GM21515 (cell line): ENCODE data around the gene NPLOC4.
"Not testable (repeated sequence)": the region's sequence is repeated elsewhere in the genome, so short reads cannot be mapped to it uniquely, and the experiment has no call there.

ENCODE experiments used
- ATAC-seq: cut with Tn5 transposase; IDR thresholded peaks from one replicate; pipeline ENCODE4 v1.9.1; 2021; ENCODE audit not compliant: unreplicated experiment

NPLOC4 gene

DNA sequence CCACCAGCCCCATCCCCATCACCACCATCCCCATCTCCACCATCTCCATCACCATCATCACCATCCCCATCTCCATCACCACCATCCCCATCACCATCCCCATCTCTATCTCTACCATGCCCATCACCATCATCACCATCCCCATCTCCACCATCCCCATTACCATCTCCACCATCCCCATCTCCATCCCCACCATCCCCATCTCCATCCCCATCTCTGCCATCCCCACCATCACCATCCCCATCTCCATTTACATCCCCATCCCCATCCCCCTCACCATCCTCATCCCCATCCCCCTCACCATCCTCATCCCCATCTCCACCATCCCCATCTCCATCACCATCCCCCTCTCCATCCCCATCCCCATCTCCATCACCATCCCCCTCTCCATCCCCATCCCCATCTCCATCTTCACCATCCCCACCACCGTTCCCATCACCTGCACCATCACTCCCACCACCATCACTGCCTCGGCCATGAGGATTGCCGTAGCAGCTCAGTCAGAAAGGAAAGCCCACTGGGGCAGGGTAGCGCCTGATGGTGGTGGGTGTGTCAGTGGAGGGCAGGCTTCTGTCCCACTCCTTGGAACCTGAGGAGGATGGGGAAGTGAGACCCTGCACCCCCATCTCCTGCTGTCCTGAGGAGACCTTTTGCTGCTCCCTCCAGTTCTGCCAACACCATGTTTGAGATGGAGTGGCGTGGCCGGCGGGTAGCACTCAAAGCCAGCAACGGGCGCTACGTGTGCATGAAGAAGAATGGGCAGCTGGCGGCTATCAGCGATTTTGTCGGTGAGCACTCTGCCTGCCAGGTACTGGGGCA is 101.2 kb downstream of the NPLOC4 start:
- no peak for ATAC-seq

DNA sequence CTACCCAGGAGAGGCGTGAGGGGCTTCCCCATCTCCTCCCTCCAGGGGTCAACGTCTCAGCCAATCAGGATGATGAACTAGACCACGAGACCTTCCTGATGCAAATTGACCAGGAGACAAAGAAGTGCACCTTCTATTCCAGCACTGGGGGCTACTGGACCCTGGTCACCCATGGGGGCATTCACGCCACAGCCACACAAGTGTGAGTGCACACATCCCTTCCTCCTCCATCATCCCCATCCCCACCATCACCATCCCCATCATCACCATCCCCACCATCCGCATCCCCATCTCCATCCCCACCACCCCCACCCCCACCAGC is 101.9 kb downstream of the NPLOC4 start:
- no peak for ATAC-seq

DNA sequence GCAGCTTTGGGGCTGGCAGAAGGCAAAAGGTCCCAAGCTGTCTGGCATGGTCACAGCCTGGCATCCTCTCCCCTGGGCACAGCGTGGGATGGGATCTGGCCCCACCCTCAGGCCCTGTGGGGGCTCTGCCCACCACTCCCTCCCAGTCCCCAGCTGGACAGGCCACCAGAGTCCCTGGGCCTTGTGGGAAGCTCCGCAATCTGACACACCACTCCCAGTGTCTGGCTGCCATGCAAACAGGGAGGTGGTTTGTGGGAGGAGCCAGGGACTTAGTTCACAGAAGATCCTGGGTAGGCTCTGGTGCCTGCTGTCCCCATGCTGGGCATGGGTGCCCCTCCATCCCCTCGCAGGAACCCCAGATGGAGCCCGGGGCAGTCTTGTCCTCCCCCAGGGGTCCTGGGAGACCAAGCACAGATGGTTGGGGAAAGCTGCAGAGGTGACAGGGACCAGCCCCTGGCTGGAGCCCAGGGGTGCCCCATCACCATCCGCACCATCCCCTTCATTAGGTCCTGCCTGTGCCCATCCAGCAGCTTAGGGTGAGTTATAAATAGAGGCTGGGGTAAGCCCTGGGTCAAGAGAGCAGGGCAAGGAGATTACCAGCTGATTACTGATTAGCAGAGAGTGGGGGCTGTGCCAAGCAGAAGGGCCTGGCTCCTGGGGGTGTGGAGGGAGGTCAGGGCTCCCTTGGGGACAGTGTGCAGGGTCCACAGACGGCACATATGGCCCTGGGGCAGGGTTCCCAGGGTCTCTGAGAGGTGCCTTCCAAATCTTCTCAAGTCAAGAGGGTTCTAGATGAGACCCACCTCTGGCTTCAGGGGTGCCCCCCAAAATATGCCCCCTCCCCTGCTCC is 102.5 kb downstream of the NPLOC4 start:
- ATAC-seq: no peak

DNA sequence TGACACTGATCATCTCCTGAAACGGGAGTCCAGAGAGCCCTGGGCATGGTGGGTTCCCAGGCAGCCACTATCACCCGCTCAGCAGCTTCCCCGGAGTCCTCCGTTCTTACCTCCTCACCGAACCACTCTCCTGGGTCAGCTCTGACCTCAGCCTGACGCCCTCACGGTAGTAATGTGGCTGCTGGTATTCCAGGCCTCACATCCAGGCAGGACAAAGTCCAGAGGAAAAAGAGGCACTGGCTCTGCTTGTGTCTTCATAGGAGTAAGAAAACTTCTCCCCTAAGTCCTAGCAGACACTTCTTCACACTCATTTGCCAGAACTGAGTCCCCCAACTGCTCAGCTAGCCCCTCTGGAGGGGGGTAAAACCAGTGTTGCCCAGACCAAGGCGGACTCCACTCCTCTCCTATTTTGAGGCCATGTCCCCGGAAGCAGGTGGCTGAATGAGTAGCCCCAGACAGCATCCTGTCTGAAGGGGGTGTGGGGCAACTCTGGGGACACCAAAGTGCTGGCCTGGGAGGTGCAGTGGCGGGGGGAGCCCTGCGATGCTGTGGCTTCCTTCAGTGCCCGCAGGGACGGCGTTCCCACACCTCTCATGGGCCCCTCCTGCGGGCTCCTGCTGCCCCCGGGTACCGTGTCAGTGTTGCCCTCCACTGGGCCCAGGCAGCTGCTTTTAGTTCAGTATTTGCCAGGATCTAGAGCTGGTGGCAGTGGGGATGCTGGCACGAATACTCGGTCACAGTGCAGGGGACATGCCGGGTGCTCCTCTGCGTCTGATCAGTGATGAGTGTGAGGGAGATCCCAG is 103.4 kb downstream of the NPLOC4 start:
- ATAC-seq: no peak

- no peak for ATAC-seq
Measured at GRCh38 chr17:81532490-81533287, 104.2 kb downstream of the NPLOC4 start.

GRCh38 chr17:81531998-81532404 is 104.9 kb downstream of the NPLOC4 start:
- not testable (repeated sequence) for ATAC-seq

- not testable (repeated sequence) for ATAC-seq
Measured at GRCh38 chr17:81531013-81531412, 105.9 kb downstream of the NPLOC4 start.

- ATAC-seq: no peak
Measured at GRCh38 chr17:81529437-81529803, 107.5 kb downstream of the NPLOC4 start.

GRCh38 chr17:81528651-81529436 is 108.1 kb downstream of the NPLOC4 start:
- ATAC-seq: no peak

GRCh38 chr17:81528384-81528650 is 108.6 kb downstream of the NPLOC4 start:
- ATAC-seq: no peak

DNA sequence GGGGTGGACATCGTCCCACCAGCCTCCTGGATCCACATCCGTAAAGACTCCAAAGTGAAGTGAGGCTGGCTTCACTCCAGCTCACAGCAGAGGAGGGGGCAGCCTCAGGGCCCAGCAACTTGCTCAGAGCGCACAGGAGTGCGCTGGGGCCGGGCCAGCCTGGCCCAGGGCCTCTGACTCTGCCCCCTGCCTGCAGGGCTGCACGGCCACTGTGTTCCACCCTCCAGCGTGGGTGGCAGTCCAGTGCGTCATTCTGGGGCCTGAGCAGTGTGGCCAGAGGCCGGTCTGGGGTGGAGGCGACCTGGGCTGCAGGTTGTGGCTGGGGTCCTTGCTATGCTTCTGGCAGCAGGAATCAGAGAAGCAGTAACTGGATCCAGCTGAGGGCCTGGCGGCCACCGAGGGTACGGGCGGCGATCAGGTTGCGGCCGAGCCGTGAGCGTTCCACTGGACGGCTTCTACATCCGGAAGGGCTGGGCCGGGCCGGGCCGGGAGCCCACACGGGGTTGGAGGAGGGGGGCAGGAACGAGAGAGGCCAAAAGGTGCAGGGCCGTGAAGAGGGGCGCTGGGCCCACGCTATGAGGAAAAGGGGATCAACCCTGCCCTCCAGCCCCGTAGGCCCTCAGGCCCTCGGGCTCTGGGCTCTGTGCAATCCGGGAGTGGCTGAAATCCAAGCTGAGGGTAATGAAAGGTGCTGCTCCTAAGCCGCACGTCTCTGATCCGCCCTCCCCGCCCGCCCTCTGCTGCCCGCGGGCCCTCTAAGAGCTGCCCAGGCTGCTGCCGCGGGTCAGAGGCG is 109.1 kb downstream of the NPLOC4 start, which contains the start of gene FSCN2:
Gene FSCN2 (plus strand): TSS at position 787 of the 793 bp plus-strand sequence. CDS start 155 bp downstream, outside the sequence.
- ATAC-seq: no peak

- ATAC-seq: no peak
Measured at GRCh38 chr17:81526662-81527571, 110.0 kb downstream of the NPLOC4 start.

GRCh38 chr17:81524865-81525159 is 112.1 kb downstream of the NPLOC4 start:
- no peak for ATAC-seq

- ATAC-seq: no peak
Measured at GRCh38 chr17:81524039-81524864, 112.7 kb downstream of the NPLOC4 start.

- ATAC-seq: no peak
Measured at GRCh38 chr17:81523402-81524038, 113.4 kb downstream of the NPLOC4 start.

- ATAC-seq: no peak
Measured at GRCh38 chr17:81522491-81523401, 114.2 kb downstream of the NPLOC4 start.
